Mesenchymal stem cell (in vitro differentiated cells and primary cell): ENCODE results near the gene ZNF217.
"Not testable (repeated sequence)": the region's sequence is repeated elsewhere in the genome, so short reads cannot be mapped to it uniquely, and the experiment has no call there.

Source experiments
- DNase-seq: peaks from one replicate; pipeline ENCODE4 v3.0.0-alpha.2; 2013
- H2AFZ ChIP-seq: one replicate; pipeline ENCODE4 v1.6.1; 2013; ENCODE audit warnings: low read depth, mild to moderate bottlenecking, control low read depth, inconsistent platforms, low read length, moderate library complexity
- H2AK5ac ChIP-seq: 2 replicates; pipeline ENCODE4 v1.6.1; 2013; ENCODE audit warnings: low read length, moderate library complexity, mild to moderate bottlenecking, inconsistent platforms; ENCODE audit not compliant: severe bottlenecking
- H2BK120ac ChIP-seq: one replicate; pipeline ENCODE4 v1.6.1; 2013; ENCODE audit warnings: low read depth, mild to moderate bottlenecking, inconsistent platforms, low read length, moderate library complexity
- H2BK12ac ChIP-seq, 2 experiments: one replicate each; pipeline ENCODE4 v1.6.1; 2013; ENCODE audit warnings: inconsistent platforms in 2 of 2, low read length in 2 of 2, mild to moderate bottlenecking in 2 of 2, moderate library complexity in 2 of 2, control low read depth in 1 of 2
- H2BK15ac ChIP-seq: one replicate; pipeline ENCODE4 v1.6.1; 2013; ENCODE audit warnings: mild to moderate bottlenecking, low read depth, inconsistent platforms; ENCODE audit not compliant: poor library complexity, severe bottlenecking
- H2BK5ac ChIP-seq: 2 replicates; pipeline ENCODE4 v1.6.1; 2013; ENCODE audit warnings: low read depth, mild to moderate bottlenecking, low read length, control low read depth, inconsistent platforms; ENCODE audit not compliant: poor library complexity, severe bottlenecking
- H3K14ac ChIP-seq, 2 experiments: one replicate each; pipeline ENCODE4 v1.6.1; 2013; ENCODE audit warnings: inconsistent platforms in 2 of 2, low read length in 2 of 2, control low read depth in 1 of 2, mild to moderate bottlenecking in 1 of 2, moderate library complexity in 1 of 2
- H3K18ac ChIP-seq, 2 experiments: one replicate each; pipeline ENCODE4 v1.6.1; 2013; ENCODE audit warnings: inconsistent platforms in 2 of 2, low read length in 2 of 2, control low read depth in 1 of 2, low read depth in 1 of 2, mild to moderate bottlenecking in 1 of 2
- H3K23ac ChIP-seq, 2 experiments: one replicate each; pipeline ENCODE4 v1.6.1; 2013; ENCODE audit warnings: inconsistent platforms in 2 of 2, low read length in 2 of 2, mild to moderate bottlenecking in 2 of 2, moderate library complexity in 2 of 2, control low read depth in 1 of 2
- H3K27ac ChIP-seq: 2 replicates; pipeline ENCODE4 v1.5.1; 2013; ENCODE audit warnings: mild to moderate bottlenecking, moderate library complexity, low read length, control low read depth, inconsistent platforms; ENCODE audit not compliant: poor library complexity, severe bottlenecking
- H3K27me3 ChIP-seq, 2 experiments: 2 replicates each; pipeline versions ENCODE4 v1.6.1 to v1.7.0; 2013; ENCODE audit warnings: low read length in 2 of 2, mild to moderate bottlenecking in 2 of 2, moderate library complexity in 2 of 2, control low read depth in 1 of 2, inconsistent platforms in 1 of 2; ENCODE audit not compliant: control insufficient read depth in 1 of 2, insufficient read depth in 1 of 2
- H3K36me3 ChIP-seq, 2 experiments: 2 replicates each; pipeline versions ENCODE4 v1.6.1 to v1.7.0; 2013; ENCODE audit warnings: low read length in 2 of 2, control low read depth in 1 of 2, inconsistent platforms in 1 of 2, low read depth in 1 of 2, mild to moderate bottlenecking in 1 of 2; ENCODE audit not compliant: insufficient read depth in 2 of 2, control insufficient read depth in 1 of 2
- H3K4ac ChIP-seq, 2 experiments: one replicate each; pipeline ENCODE4 v1.6.1; 2013; ENCODE audit warnings: inconsistent platforms in 2 of 2, low read length in 2 of 2, mild to moderate bottlenecking in 2 of 2, moderate library complexity in 2 of 2, control low read depth in 1 of 2, low read depth in 1 of 2
- H3K4me1 ChIP-seq: 2 replicates; pipeline ENCODE4 v1.6.1; 2013; ENCODE audit warnings: low read depth, low read length, control low read depth; ENCODE audit not compliant: control insufficient read depth, insufficient read depth
- H3K4me2 ChIP-seq: 2 replicates; pipeline ENCODE4 v1.6.1; 2013; ENCODE audit warnings: low read length, mild to moderate bottlenecking, inconsistent platforms; ENCODE audit not compliant: poor library complexity, severe bottlenecking
- H3K4me3 ChIP-seq, 2 experiments: 2 replicates each; pipeline versions ENCODE4 v1.5.1 to v1.7.0; 2013; ENCODE audit warnings: low read length in 2 of 2, mild to moderate bottlenecking in 2 of 2, control low read depth in 1 of 2, low read depth in 1 of 2; ENCODE audit not compliant: insufficient read depth in 1 of 2
- H3K79me1 ChIP-seq: replicated peaks from 2 replicates; pipeline ENCODE4 v1.6.1; 2013; ENCODE audit warnings: mild to moderate bottlenecking, control low read depth, low read length, inconsistent platforms; ENCODE audit not compliant: poor library complexity, severe bottlenecking
- H3K9ac ChIP-seq: 2 replicates; pipeline ENCODE4 v1.7.0; 2013; ENCODE audit warnings: mild to moderate bottlenecking, low read length, moderate library complexity
- H3K9me3 ChIP-seq: 2 replicates; pipeline ENCODE4 v1.7.0; 2013; ENCODE audit warnings: mild to moderate bottlenecking, low read length; ENCODE audit not compliant: control insufficient read depth
- H4K8ac ChIP-seq: one replicate; pipeline ENCODE4 v1.6.1; 2013; ENCODE audit warnings: inconsistent platforms, mild to moderate bottlenecking, low read length, moderate library complexity
- H4K91ac ChIP-seq: one replicate; pipeline ENCODE4 v1.6.1; 2013; ENCODE audit warnings: mild to moderate bottlenecking, low read length, inconsistent platforms
- WGBS: methylation state at CpG from one replicate; pipeline ENCODE4 v1.1.7; 2013; ENCODE audit warnings: mixed read lengths; 5-methylcytosine and 5-hydroxymethylcytosine counted together

The ZNF217 gene

GRCh38 chr20:53596189-53597001, 2.8 kb upstream of the ZNF217 start:
- WGBS: 90% methylated on average over 9 of the region's 12 CpGs
- Histone ChIP-seq H3K9ac (peak overlapping the region; percentile 98), H2AK5ac (peak overlapping the region; percentile 48), H3K4me3 (peak overlapping the region in 1 of 2 experiments; percentile 29), H2BK12ac (peak overlapping the region in 1 of 2 experiments; percentile 54)
- H3K18ac ChIP-seq, H3K36me3 ChIP-seq, H3K27me3 ChIP-seq, DNase-seq, H4K91ac ChIP-seq, H3K14ac ChIP-seq, H3K4me2 ChIP-seq, H2BK15ac ChIP-seq, H2BK120ac ChIP-seq, H3K4me1 ChIP-seq, H3K79me1 ChIP-seq, H3K27ac ChIP-seq, H3K9me3 ChIP-seq, H2BK5ac ChIP-seq, H3K4ac ChIP-seq, H4K8ac ChIP-seq, H2AFZ ChIP-seq, H3K23ac ChIP-seq: not testable (repeated sequence)

GRCh38 chr20:53595742-53596141, 2.1 kb upstream of the ZNF217 start:
- not testable (repeated sequence) for H3K4ac ChIP-seq, DNase-seq, H3K4me1 ChIP-seq, H3K79me1 ChIP-seq, H3K14ac ChIP-seq, H3K23ac ChIP-seq, H3K27me3 ChIP-seq, H2AFZ ChIP-seq, H2BK12ac ChIP-seq, H3K27ac ChIP-seq, H3K36me3 ChIP-seq, H2AK5ac ChIP-seq, H2BK120ac ChIP-seq, H3K18ac ChIP-seq, H4K91ac ChIP-seq, H3K4me2 ChIP-seq, H2BK15ac ChIP-seq, H3K9me3 ChIP-seq, H2BK5ac ChIP-seq, H4K8ac ChIP-seq
- no CpG with 5 or more reads among the region's 3 CpGs for WGBS
- H3K9ac ChIP-seq: peak overlapping the region; percentile 98
- peak overlapping the region in 1 of 2 experiments; percentile 78 for H3K4me3 ChIP-seq

- Histone ChIP-seq H2BK5ac (no peak overlapping the region), H3K4me1 (peaks cover 3% of the 10 kb centered on the region), H4K91ac (no peak overlapping the region), H3K14ac (no peak overlapping the region), H3K18ac (no peak overlapping the region), H3K27me3 (no peaks in the 10 kb centered on the region), H3K4ac (no peak overlapping the region), H3K79me1 (no peaks in the 10 kb centered on the region), H3K23ac (no peak overlapping the region), H2BK15ac (no peak overlapping the region), H3K9ac (peak overlapping the region; percentile 98), H2BK12ac (no peak overlapping the region), H3K4me2 (no peak overlapping the region), H3K36me3 (no peaks in the 10 kb centered on the region), H2AK5ac (no peak overlapping the region), H2BK120ac (no peak overlapping the region), H4K8ac (no peak overlapping the region), H3K4me3 (peak overlapping the region in 1 of 2 experiments; percentile 78), H2AFZ (no peak overlapping the region), H3K9me3 (no peaks in the 10 kb centered on the region), H3K27ac (peak overlapping the region; percentile 81)
- no peak for DNase-seq
- 12% methylated on average over 6 of the region's 7 CpGs for WGBS
Observed at GRCh38 chr20:53595018-53595378, 1.4 kb upstream of the ZNF217 start.

- DNase-seq: peak; percentile 87
- Histone ChIP-seq H3K36me3 (no peaks in the 10 kb centered on the region), H2BK5ac (peak overlapping the region; percentile 46), H3K4me3 (peak overlapping the region; percentile 78 to 84), H3K9ac (peak overlapping the region; percentile 98), H3K23ac (no peak overlapping the region), H2AFZ (no peak overlapping the region), H3K4ac (peak overlapping the region in 1 of 2 experiments; percentile 61), H4K8ac (no peak overlapping the region), H4K91ac (no peak overlapping the region), H3K14ac (peak overlapping the region in 1 of 2 experiments; percentile 86), H3K18ac (peak overlapping the region; percentile 70 to 80), H3K9me3 (no peaks in the 10 kb centered on the region), H3K79me1 (no peaks in the 10 kb centered on the region), H2AK5ac (no peak overlapping the region), H2BK15ac (no peak overlapping the region), H3K27me3 (no peaks in the 10 kb centered on the region), H2BK120ac (peak overlapping the region; percentile 98), H3K27ac (peak overlapping the region; percentile 81), H2BK12ac (no peak overlapping the region), H3K4me1 (no peaks in the 10 kb centered on the region), H3K4me2 (peak overlapping the region; percentile 49)
- WGBS: under 1% methylated on average over 12 of the region's 110 CpGs
Observed at GRCh38 chr20:53594068-53595017, 704 bp upstream of the ZNF217 start.
